ENCODE results near the gene TMEM132D. TPM values are rescaled to one million over a fixed set of nuclear protein-coding genes. Genes with fewer than 3 reads are reported as not detected.

Gene TMEM132D
- total and polyA plus RNA-seq, 2 experiments from 2014 or later = 2.0 to 2.4 TPM

- no peaks in the 10 kb centered on the region for H3K79me2 ChIP-seq
- no peaks in the 10 kb centered on the region for H3K9me3 ChIP-seq (ENCODE audit: low read depth)
- no peak overlapping the region for H3K4me3 ChIP-seq
- no peak overlapping the region for H2AFZ ChIP-seq
- 88% methylated on average over 5 of the region's 5 CpGs for WGBS (ENCODE audit: low lambda C conversion rate, missing lambda C conversion rate)
- no peak overlapping the region for H3K4me2 ChIP-seq
- no peaks in the 10 kb centered on the region for H3K36me3 ChIP-seq (replicated peaks; ENCODE audit: insufficient read depth, low read depth)
- no peak overlapping the region for H3K27ac ChIP-seq
- no peaks in the 10 kb centered on the region for H3K4me1 ChIP-seq (ENCODE audit: insufficient read depth)
- no peak for TF ChIP-seq EZH2 (IDR thresholded peaks at IDR 0.05; ENCODE audit: borderline replicate concordance)
- TF ChIP-seq EZH2phosphoT487 (IDR thresholded peaks at IDR 0.05; ENCODE audit: low read depth, severe bottlenecking, unreplicated experiment) = no peak
- no peak for TF ChIP-seq CTCF (IDR thresholded peaks at IDR 0.05; ENCODE audit: poor library complexity)
- DNase-seq (ENCODE audit: low spot score) = no peak
- H4K20me1 ChIP-seq (ENCODE audit: insufficient read depth, poor library complexity, severe bottlenecking) = no peaks in the 10 kb centered on the region
- H3K9me2 ChIP-seq (replicated peaks; ENCODE audit: insufficient read depth) = no peaks in the 10 kb centered on the region
- H3K27me3 ChIP-seq = no peaks in the 10 kb centered on the region
These were observed 525.3 kb downstream of the TMEM132D start for GRCh38 chr12:129378496-129378895.

GRCh38 chr12:129373746-129374145, 530.1 kb downstream of the TMEM132D start:
- TF ChIP-seq EZH2phosphoT487 (IDR thresholded peaks at IDR 0.05; ENCODE audit: low read depth, severe bottlenecking, unreplicated experiment) (no peak), CTCF (IDR thresholded peaks at IDR 0.05; ENCODE audit: poor library complexity) (no peak)

GRCh38 chr12:129372876-129373275, 530.9 kb downstream of the TMEM132D start:
- Histone ChIP-seq H3K79me2 (no peaks in the 10 kb centered on the region), H3K9me2 (replicated peaks; ENCODE audit: insufficient read depth) (no peaks in the 10 kb centered on the region), H3K27me3 (no peaks in the 10 kb centered on the region), H3K4me3 (no peak overlapping the region), H3K9me3 (ENCODE audit: low read depth) (no peaks in the 10 kb centered on the region), H3K4me2 (no peak overlapping the region), H3K27ac (peak overlapping the region; percentile 40), H4K20me1 (ENCODE audit: insufficient read depth, poor library complexity, severe bottlenecking) (no peaks in the 10 kb centered on the region), H3K36me3 (replicated peaks; ENCODE audit: insufficient read depth, low read depth) (no peaks in the 10 kb centered on the region), H3K4me1 (ENCODE audit: insufficient read depth) (peaks cover 4% of the 10 kb centered on the region), H2AFZ (no peak overlapping the region)
- no peak for TF ChIP-seq EZH2phosphoT487 (IDR thresholded peaks at IDR 0.05; ENCODE audit: low read depth, severe bottlenecking, unreplicated experiment)
- TF ChIP-seq EZH2 (IDR thresholded peaks at IDR 0.05; ENCODE audit: borderline replicate concordance) = no peak
- TF ChIP-seq CTCF (IDR thresholded peaks at IDR 0.05; ENCODE audit: poor library complexity) = no peak
- DNase-seq (ENCODE audit: low spot score) = peak; percentile 39
- 62% methylated on average over 3 of the region's 3 CpGs for WGBS (ENCODE audit: low lambda C conversion rate, missing lambda C conversion rate)

More at GRCh38 chr12:129373746-129374145, 530.1 kb downstream of the TMEM132D start:
- H2AFZ ChIP-seq = no peak overlapping the region
- H3K27ac ChIP-seq = peak overlapping the region; percentile 40
- no peaks in the 10 kb centered on the region for H4K20me1 ChIP-seq (ENCODE audit: insufficient read depth, poor library complexity, severe bottlenecking)
- H3K4me3 ChIP-seq = no peak overlapping the region
- no peaks in the 10 kb centered on the region for H3K36me3 ChIP-seq (replicated peaks; ENCODE audit: insufficient read depth, low read depth)
- no peaks in the 10 kb centered on the region for H3K79me2 ChIP-seq
- WGBS (ENCODE audit: low lambda C conversion rate, missing lambda C conversion rate) = 88% methylated on average over 4 of the region's 4 CpGs
- H3K27me3 ChIP-seq = no peaks in the 10 kb centered on the region
- H3K9me3 ChIP-seq (ENCODE audit: low read depth) = no peaks in the 10 kb centered on the region
- peaks cover 4% of the 10 kb centered on the region for H3K4me1 ChIP-seq (ENCODE audit: insufficient read depth)
- no peak overlapping the region for H3K4me2 ChIP-seq
- DNase-seq (ENCODE audit: low spot score) = no peak
- H3K9me2 ChIP-seq (replicated peaks; ENCODE audit: insufficient read depth) = no peaks in the 10 kb centered on the region

- Histone ChIP-seq H3K4me3 (no peak overlapping the region), H3K4me2 (no peak overlapping the region), H3K4me1 (ENCODE audit: insufficient read depth) (peaks cover 4% of the 10 kb centered on the region), H3K79me2 (no peaks in the 10 kb centered on the region), H3K36me3 (replicated peaks; ENCODE audit: insufficient read depth, low read depth) (no peaks in the 10 kb centered on the region), H2AFZ (no peak overlapping the region), H3K9me2 (replicated peaks; ENCODE audit: insufficient read depth) (no peaks in the 10 kb centered on the region), H3K9me3 (ENCODE audit: low read depth) (no peaks in the 10 kb centered on the region), H3K27ac (peak overlapping the region; percentile 4), H3K27me3 (no peaks in the 10 kb centered on the region), H4K20me1 (ENCODE audit: insufficient read depth, poor library complexity, severe bottlenecking) (no peaks in the 10 kb centered on the region)
- whole genome bisulfite sequencing (ENCODE audit: low lambda C conversion rate, missing lambda C conversion rate) = 78% methylated on average over 2 of the region's 2 CpGs
- TF ChIP-seq CTCF (IDR thresholded peaks at IDR 0.05; ENCODE audit: poor library complexity) (no peak), EZH2 (IDR thresholded peaks at IDR 0.05; ENCODE audit: borderline replicate concordance) (no peak), EZH2phosphoT487 (IDR thresholded peaks at IDR 0.05; ENCODE audit: low read depth, severe bottlenecking, unreplicated experiment) (no peak)
- DNase-seq (ENCODE audit: low spot score) = no peak
These were observed 531.5 kb downstream of the TMEM132D start for GRCh38 chr12:129372348-129372747.
